ENCODE data around the gene SERHL2. TPM values are rescaled to one million over a fixed set of nuclear protein-coding genes. Genes with fewer than 3 reads are reported as not detected.

SERHL2 gene
- total RNA-seq (2022; extraction: Qiagen RNA extraction), result 0.28 to 0.56 TPM (median 0.29 TPM) in 5 replicates

GRCh38 chr22:42553475-42554361 lies at the start of gene SERHL2:
SERHL2 (plus strand) TSS chr22:42553956; CDS start chr22:42554021, 65 bp downstream.

GRCh38 chr22:42519525-42520401 lies 34.0 kb upstream of the SERHL2 start, which contains the start of gene RRP7A:
RRP7A (minus strand) TSS chr22:42519796; CDS start chr22:42519786, 10 bp downstream.

GRCh38 chr22:42614312-42615091 lies 60.7 kb downstream of the SERHL2 start, which contains the start of gene POLDIP3:
POLDIP3 (minus strand) TSS chr22:42614883; CDS start chr22:42614857, 26 bp downstream.

Other genes starting within 250 kb of the SERHL2 start
- not detected in 5 replicates for gene NFAM1, start 121.6 kb upstream of the SERHL2 start, total RNA-seq (2022; extraction: Qiagen RNA extraction)
- gene RRP7A, start 34.2 kb upstream of the SERHL2 start, total RNA-seq (2022; extraction: Qiagen RNA extraction), result 46.3 to 60.8 TPM (median 56.5 TPM) in 5 replicates
- gene POLDIP3, start 60.9 kb downstream of the SERHL2 start, total RNA-seq (2022; extraction: Qiagen RNA extraction), result 34.8 to 40.7 TPM (median 38.9 TPM) in 5 replicates
- gene ATP5MGL, start 86.6 kb downstream of the SERHL2 start, total RNA-seq (2022; extraction: Qiagen RNA extraction), result not detected in 5 replicates
- gene CYB5R3, start 95.4 kb downstream of the SERHL2 start, total RNA-seq (2022; extraction: Qiagen RNA extraction), result 96.6 to 124 TPM (median 116 TPM) in 5 replicates
- gene A4GALT, start 166.9 kb downstream of the SERHL2 start, total RNA-seq (2022; extraction: Qiagen RNA extraction), result 14.4 to 25.8 TPM (median 22.1 TPM) in 5 replicates